GM18526 (cell line): ENCODE results near the gene SIRPG.

Experiments
- POLR2A ChIP-seq: IDR thresholded peaks from 3 replicates; pipeline ENCODE4 v1.6.1; 2011; ENCODE audit not compliant: insufficient read length; ENCODE audit errors: extremely low read depth

Gene SIRPG

DNA sequence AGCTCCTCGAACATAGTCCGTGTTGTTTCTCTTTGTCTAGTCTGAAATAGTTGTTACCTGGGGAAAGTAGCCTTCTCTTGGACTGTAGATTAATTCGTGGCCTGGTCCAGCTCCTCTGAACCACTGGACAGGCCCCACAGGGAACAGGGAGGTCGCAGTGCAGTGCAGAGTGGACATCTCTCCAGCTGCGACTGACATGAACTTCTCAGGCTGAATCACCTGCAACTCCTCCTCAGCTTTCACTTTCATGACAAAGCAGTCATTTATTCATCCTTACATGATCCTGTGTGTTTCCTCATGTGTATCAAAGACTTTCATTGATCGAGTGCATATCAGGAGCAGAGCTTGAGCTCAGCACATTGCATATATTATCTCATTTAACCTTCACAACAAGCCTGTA lies 19.1 kb upstream of the SIRPG start:
- TF ChIP-seq POLR2A = no peak

GRCh38 chr20:1674990-1675780 lies 17.6 kb upstream of the SIRPG start:
- no peak for TF ChIP-seq POLR2A

DNA sequence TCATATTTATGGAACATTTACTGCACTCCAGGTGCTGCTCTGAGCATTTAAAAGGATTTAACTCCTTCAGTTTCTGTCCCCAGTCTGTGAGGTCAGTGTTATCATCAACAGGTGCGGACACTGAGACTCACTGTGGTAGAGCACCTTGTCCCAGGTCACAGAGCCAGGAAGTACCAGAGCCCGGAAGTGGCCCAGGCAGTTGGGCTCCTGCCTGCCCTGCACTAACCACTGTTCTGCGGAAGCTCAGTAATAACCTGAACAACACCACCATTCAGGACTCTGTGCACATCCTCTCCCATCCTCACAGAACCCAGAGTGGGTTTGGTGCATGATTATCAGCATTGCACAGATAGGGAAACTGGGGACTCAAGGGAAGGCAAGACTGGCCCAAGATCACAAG lies 16.8 kb upstream of the SIRPG start:
- TF ChIP-seq POLR2A = no peak

GRCh38 chr20:1673424-1673823 lies 15.8 kb upstream of the SIRPG start:
- no peak for TF ChIP-seq POLR2A

- no peak for TF ChIP-seq POLR2A
Measured at GRCh38 chr20:1672728-1673127, 15.1 kb upstream of the SIRPG start.

- TF ChIP-seq POLR2A = no peak
Measured at GRCh38 chr20:1671891-1672669, 14.5 kb upstream of the SIRPG start.

DNA sequence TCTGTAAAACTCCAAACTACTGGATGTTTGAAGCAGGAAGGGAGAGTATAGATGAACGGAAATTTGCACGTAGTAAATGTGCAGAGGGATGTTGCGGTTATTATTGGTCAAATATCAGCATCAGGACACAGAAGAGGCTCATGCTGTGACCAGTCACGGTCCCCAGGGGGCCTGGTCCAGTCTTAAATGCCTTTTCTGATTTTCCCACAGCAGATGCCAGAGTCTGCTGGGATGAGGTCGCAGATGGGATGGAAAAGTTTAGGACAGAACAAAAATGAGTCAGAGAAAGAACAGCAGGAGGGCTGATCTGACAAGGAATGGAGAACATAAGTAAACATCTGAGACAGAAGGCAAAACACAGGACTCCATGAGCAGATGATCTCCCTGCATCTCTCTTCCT lies 11.7 kb upstream of the SIRPG start:
- TF ChIP-seq POLR2A = no peak

GRCh38 chr20:1667502-1668085 lies 10.0 kb upstream of the SIRPG start:
- TF ChIP-seq POLR2A = no peak

DNA sequence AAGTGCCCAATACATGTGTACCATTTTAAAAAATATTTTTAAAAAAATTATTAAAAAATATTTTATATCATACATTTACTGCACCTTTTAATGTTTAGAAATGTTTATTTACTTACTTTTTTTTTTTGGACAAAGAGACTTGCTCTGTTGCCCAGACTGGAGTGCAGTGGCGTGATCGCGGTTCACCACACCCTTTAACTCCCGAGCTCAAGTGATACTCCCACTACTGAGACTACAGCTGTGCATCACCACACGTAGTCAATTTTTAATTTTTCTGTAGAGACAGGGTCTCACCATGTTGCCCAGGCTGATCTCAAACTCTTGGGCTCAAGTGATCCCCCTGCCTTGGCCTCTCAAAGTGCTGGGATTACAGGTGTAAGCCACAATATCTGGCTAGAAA lies 9.2 kb upstream of the SIRPG start:
- TF ChIP-seq POLR2A = no peak

GRCh38 chr20:1665345-1665744 lies 7.8 kb upstream of the SIRPG start:
- no peak for TF ChIP-seq POLR2A

DNA sequence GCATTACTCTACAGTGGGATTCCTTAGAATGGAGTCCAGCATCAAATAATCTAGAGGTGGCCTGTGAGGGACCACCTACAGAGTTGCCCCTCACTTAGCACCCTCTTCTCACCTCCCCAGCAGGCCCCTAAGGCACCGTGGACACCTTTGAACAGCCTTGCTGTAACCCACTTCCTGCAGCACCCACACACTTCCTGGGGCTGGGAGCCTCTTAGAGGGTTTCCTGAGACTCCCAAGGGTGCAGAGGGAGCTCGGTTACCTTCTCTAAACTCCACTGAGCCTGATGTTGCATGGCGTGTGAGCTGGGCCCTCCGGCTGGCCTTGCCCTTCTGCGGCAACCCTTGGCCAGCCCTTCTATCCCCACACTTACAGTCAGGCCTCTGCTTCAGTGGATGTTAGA lies 7.3 kb upstream of the SIRPG start:
- TF ChIP-seq POLR2A = no peak

DNA sequence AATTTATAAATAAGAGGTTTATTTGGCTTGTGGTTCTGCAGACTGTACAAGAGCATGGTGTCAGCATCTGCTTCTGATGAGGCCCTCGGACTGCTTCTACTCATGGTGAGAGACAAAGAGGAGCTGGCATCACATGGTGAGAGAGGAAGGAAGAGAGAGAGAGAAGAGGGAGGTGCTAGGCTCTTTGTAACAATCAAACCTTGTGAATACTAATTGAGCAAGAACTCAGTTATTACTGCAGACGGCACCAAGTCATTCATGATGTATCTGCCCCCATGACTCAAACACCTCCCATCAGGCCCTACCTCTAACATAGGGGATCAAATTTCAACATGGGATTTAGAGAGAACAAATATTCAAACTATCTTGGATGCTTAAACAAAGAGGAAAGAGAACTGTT lies 6.3 kb upstream of the SIRPG start:
- no peak for TF ChIP-seq POLR2A

DNA sequence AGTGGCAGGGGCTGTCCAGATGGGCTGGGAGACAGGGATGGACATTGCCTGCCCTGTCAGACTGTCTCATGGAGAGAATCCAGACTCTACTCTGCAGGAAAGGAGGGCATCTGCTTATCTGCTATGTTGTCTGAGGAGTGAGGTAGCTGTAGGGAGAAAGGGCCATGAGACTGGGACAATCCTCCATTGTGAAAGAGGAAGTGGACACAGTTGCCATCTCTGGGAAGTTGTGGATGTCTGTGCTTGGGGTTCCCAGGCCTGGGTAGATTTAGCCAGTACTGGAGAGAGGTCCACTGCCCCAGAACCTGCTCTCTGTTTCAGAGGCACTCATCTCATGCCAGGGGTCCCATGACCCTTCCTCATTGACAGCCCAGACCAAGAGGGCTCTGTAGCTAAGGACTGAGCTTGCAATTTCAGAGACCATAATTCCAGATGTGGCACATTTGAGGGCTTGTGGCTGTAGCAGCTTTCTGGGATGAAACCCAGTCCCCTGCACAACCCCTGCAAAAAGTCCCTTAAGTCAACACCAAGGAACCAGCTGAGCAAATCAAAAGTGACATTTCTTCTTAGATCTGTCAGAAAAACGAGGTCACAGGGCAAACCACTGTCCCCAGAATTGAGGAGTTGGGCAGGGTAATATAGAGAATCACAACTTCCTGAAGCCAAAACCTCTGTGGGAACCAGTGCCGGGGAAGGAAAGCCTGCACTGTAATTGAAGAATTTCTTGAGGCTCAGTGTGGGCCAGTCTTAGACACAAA lies 4.1 kb upstream of the SIRPG start:
- no peak for TF ChIP-seq POLR2A

DNA sequence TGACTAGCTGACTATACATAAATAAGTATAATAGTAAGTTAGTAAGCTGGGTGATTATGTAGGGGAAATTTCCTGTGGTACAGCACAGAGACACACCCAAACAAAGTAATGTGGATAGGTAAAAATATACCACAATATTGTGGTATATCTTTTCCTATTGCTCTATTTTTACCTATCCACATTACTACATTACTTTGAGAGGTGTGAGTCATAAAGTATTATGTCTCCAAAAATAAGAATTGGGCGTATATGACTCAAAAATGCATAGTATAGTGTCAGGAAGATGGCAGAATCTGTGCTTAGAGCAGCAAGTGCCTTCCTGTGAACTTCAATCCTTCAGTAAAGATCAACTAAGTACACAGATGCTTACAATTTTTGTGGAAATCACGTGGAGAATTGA lies 2.7 kb upstream of the SIRPG start:
- no peak for TF ChIP-seq POLR2A

GRCh38 chr20:1656844-1657243 lies 735 bp downstream of the SIRPG start:
- no peak for TF ChIP-seq POLR2A
